Vagina (tissue), 2 donors: ENCODE results near the gene REG3G.

ENCODE experiments used
- CTCF ChIP-seq, 3 experiments: fragments of 450-650 bp in 2 of 3; fragments of 200-600 bp in 1 of 3; sonication (generic) in 1 of 3; IDR thresholded peaks; one replicate each; pipeline ENCODE4 v1.5.1; 2017 to 2019; ENCODE audit warnings: antibody characterized with exemption in 3 of 3, mild to moderate bottlenecking in 2 of 3, moderate library complexity in 2 of 3
- POLR2A ChIP-seq, 2 donors: fragments of 450-650 bp; IDR thresholded peaks; one replicate each; pipeline ENCODE4 v1.6.1; 2017; ENCODE audit warnings: antibody characterized with exemption in 2 of 2, mild to moderate bottlenecking in 2 of 2, moderate library complexity in 2 of 2
- POLR2AphosphoS5 ChIP-seq, 2 donors: sonication (generic); formaldehyde crosslinking; IDR thresholded peaks; one replicate each; pipeline ENCODE4 v1.9.0; 2017; ENCODE audit warnings: antibody characterized with exemption in 2 of 2, mild to moderate bottlenecking in 2 of 2, low read depth in 1 of 2; ENCODE audit not compliant: insufficient read depth in 1 of 2

- TF ChIP-seq CTCF (IDR thresholded peaks at IDR 0.05) (no peak), POLR2AphosphoS5 (IDR thresholded peaks at IDR 0.05; ENCODE audit: insufficient read depth in 1 of 2, low read depth in 1 of 2) (no peak), POLR2A (IDR thresholded peaks at IDR 0.05) (no peak)
Measured at GRCh38 chr2:78982638-78983330, 42.7 kb upstream of the REG3G start.
